Right lobe of liver (tissue), 4 donors: Measurements from ENCODE around the gene CCDC197.

ENCODE experiments used
- CTCF ChIP-seq, 4 donors: fragments of 200-600 bp in 3 of 4; fragments of 450-650 bp in 1 of 4; IDR thresholded peaks; one replicate each; pipeline versions ENCODE4 v1.5.1 to v1.8.0; 2016 to 2022; ENCODE audit warnings: antibody characterized with exemption in 4 of 4, mild to moderate bottlenecking in 2 of 4
- POLR2A ChIP-seq: fragments of 450-650 bp; IDR thresholded peaks from one replicate; pipeline ENCODE4 v1.6.1; 2017; ENCODE audit warnings: antibody characterized with exemption, mild to moderate bottlenecking
- donor health status: DM: no; HTN: no; CAD: no.
- donor health status: DM: no; HTN: no; CAD: no.
- donor health status: DM: no; HTN: yes; CAD: no.

- TF ChIP-seq CTCF (IDR thresholded peaks at IDR 0.05) (no peak), POLR2A (no peak)
These were observed 52.5 kb downstream of the CCDC197 start for GRCh38 chr14:94049625-94050023.
